Measurements from ENCODE around the gene RBKS. TPM values are rescaled to one million over a fixed set of nuclear protein-coding genes. Genes with fewer than 3 reads are reported as not detected.
"Not testable (repeated sequence)": the region's sequence is repeated elsewhere in the genome, so short reads cannot be mapped to it uniquely, and the experiment has no call there.

The RBKS gene
- total RNA-seq, 1 experiment from 2014 or later = 3.3 TPM

DNA sequence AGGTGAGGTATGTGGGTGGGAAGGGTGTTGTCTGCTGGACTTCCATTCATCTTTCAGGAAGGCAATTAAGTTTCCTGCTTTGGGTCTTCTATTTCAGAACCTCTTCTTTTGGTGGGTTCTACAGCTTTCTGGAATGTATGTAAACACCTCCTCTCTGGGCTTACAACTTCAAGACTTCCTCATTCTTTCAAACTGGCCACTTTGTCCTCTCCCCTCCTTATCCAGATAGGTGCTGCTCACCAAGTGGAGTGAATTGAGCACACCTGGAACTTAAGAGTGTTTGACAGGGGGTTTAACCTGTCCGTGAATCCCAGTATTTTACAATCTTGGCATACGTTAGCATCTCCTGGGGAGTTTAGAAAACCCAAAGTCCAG lies 123.9 kb downstream of the RBKS start:
- Mint-ChIP-seq H3K4me3 (ENCODE audit: low read depth, unreplicated experiment) (peak overlapping the region; percentile 57), H3K36me3 (ENCODE audit: insufficient read depth, unreplicated experiment) (peaks cover 49% of the 10 kb centered on the region), H3K4me1 (ENCODE audit: low read depth, unreplicated experiment) (peaks cover 65% of the 10 kb centered on the region), H3K27ac (ENCODE audit: unreplicated experiment) (peak overlapping the region; percentile 94), H3K9me3 (ENCODE audit: low read depth, unreplicated experiment) (no peaks in the 10 kb centered on the region), H3K27me3 (ENCODE audit: unreplicated experiment) (no peaks in the 10 kb centered on the region)
- intact Hi-C loops (cut with micrococcal nuclease; ENCODE audit: unreplicated experiment) = no loop called here
- no peak for DNase-seq
- TSS peak; percentile 54 for BruUV-seq (replicated peaks)
- TF ChIP-seq, protein P1, sequence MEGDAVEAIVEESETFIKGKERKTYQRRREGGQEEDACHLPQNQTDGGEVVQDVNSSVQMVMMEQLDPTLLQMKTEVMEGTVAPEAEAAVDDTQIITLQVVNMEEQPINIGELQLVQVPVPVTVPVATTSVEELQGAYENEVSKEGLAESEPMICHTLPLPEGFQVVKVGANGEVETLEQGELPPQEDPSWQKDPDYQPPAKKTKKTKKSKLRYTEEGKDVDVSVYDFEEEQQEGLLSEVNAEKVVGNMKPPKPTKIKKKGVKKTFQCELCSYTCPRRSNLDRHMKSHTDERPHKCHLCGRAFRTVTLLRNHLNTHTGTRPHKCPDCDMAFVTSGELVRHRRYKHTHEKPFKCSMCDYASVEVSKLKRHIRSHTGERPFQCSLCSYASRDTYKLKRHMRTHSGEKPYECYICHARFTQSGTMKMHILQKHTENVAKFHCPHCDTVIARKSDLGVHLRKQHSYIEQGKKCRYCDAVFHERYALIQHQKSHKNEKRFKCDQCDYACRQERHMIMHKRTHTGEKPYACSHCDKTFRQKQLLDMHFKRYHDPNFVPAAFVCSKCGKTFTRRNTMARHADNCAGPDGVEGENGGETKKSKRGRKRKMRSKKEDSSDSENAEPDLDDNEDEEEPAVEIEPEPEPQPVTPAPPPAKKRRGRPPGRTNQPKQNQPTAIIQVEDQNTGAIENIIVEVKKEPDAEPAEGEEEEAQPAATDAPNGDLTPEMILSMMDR (IDR thresholded peaks at IDR 0.05; ENCODE audit: unreplicated experiment) = no peak
- CTCF ChIA-PET = no interaction called here

DNA sequence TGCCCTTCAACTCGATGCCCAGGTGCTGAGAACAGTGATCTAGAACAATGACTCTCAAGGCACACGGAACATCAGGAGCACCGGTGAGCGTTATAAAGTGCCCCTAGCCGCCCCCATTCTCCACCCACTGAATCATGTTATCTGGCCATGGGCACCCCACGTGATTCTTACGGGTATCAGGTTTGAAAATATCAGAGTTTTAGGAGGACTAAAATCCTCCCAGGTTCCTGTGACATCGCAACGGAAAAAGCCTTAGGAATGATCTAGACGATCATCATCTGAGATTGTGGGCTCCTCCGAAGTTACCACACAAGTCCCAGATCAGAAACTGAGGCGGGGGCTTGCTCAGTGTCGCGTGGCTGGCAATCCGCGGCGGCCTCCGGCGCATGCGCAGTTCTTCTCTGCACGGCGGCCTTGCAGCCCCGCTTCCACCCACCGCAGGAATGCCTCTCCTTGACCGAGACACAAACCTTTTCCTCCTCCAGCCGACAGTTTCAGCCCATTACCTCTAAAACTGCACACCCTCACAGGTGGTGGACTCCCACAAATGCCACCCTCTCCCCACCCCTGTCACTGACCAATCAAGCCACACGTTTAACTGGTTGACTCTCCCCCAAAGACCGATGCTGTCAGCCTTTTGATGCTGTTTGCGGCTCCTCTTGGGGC lies 124.4 kb downstream of the RBKS start:
- H3K4me3 Mint-ChIP-seq (ENCODE audit: low read depth, unreplicated experiment) = peak overlapping the region; percentile 57
- peaks cover 44% of the 10 kb centered on the region for H3K36me3 Mint-ChIP-seq (ENCODE audit: insufficient read depth, unreplicated experiment)
- TSS peak; percentile 88 for BruUV-seq (replicated peaks)
- CTCF ChIA-PET = no interaction called here
- peaks cover 65% of the 10 kb centered on the region for H3K4me1 Mint-ChIP-seq (ENCODE audit: low read depth, unreplicated experiment)
- intact Hi-C loops (cut with micrococcal nuclease; ENCODE audit: unreplicated experiment) = no loop called here
- no peaks in the 10 kb centered on the region for H3K27me3 Mint-ChIP-seq (ENCODE audit: unreplicated experiment)
- TF ChIP-seq, protein P1 (IDR thresholded peaks at IDR 0.05; ENCODE audit: unreplicated experiment) = no peak
- peak; percentile 89 for DNase-seq
- H3K9me3 Mint-ChIP-seq (ENCODE audit: low read depth, unreplicated experiment) = no peaks in the 10 kb centered on the region
- peak overlapping the region; percentile 94 for H3K27ac Mint-ChIP-seq (ENCODE audit: unreplicated experiment)

DNA sequence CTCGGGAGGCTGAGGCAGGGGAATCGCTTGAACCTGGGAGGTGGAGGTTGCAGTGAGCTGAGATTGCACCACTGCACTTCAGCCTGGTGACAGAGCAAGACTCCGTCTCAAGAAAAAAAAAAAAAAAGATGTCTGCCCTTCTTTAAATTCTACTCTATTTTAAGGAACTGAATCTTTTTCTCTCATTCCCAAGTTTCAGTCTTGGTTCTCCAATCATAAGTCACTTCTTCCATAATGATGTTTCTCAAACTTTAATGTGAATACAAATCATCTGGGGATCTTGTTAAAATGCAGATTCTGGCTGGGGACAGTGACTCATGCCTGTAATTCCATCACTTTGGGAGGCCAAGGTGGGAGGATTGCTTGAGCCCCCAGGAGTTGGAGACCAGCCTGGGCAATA lies 125.7 kb downstream of the RBKS start:
- H3K4me3 Mint-ChIP-seq (ENCODE audit: low read depth, unreplicated experiment); CTCF ChIA-PET; intact Hi-C loops (cut with micrococcal nuclease; ENCODE audit: unreplicated experiment); H3K27me3 Mint-ChIP-seq (ENCODE audit: unreplicated experiment); H3K9me3 Mint-ChIP-seq (ENCODE audit: low read depth, unreplicated experiment); BruUV-seq (replicated peaks); H3K27ac Mint-ChIP-seq (ENCODE audit: unreplicated experiment); DNase-seq: not testable (repeated sequence)
- Mint-ChIP-seq H3K4me1 (ENCODE audit: low read depth, unreplicated experiment) (peaks cover 67% of the 10 kb centered on the region), H3K36me3 (ENCODE audit: insufficient read depth, unreplicated experiment) (peaks cover 44% of the 10 kb centered on the region)

DNA sequence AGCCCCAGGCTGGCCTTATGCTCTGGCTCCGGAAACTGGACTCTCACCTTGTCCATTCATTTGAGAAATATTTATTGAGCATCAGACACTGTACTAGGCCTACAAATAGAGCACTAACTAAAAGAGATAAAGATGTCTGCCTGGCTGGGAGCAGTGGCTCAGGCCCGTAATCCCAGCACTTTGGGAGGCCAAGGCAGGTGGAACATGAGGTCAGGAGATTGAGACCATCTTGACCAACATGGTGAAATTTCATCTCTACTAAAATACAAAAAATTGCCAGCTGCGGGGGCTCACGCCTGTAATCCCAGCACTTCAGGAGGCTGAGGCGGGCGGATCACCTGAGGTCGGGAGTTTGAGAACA lies 126.3 kb downstream of the RBKS start:
- no TSS peak for BruUV-seq (replicated peaks)
- peaks cover 44% of the 10 kb centered on the region for H3K36me3 Mint-ChIP-seq (ENCODE audit: insufficient read depth, unreplicated experiment)
- H3K27me3 Mint-ChIP-seq (ENCODE audit: unreplicated experiment) = no peaks in the 10 kb centered on the region
- peak overlapping the region; percentile 45 for H3K27ac Mint-ChIP-seq (ENCODE audit: unreplicated experiment)
- no peak overlapping the region for H3K4me3 Mint-ChIP-seq (ENCODE audit: low read depth, unreplicated experiment)
- intact Hi-C loops (cut with micrococcal nuclease; ENCODE audit: unreplicated experiment) = no loop called here
- DNase-seq = no peak
- no peaks in the 10 kb centered on the region for H3K9me3 Mint-ChIP-seq (ENCODE audit: low read depth, unreplicated experiment)
- H3K4me1 Mint-ChIP-seq (ENCODE audit: low read depth, unreplicated experiment) = peaks cover 67% of the 10 kb centered on the region
- TF ChIP-seq, protein P1 (IDR thresholded peaks at IDR 0.05; ENCODE audit: unreplicated experiment) = no peak
- CTCF ChIA-PET = no interaction called here
